ENCODE measurements around the gene PRDM12.

Gene PRDM12

GRCh38 chr9:130664251-130665028 lies at the start of gene PRDM12:
Gene PRDM12, plus strand, starts transcription at chr9:130664594. Its CDS starts 60 bp downstream, at chr9:130664654.
- DNase-seq: no peak

- no peak for DNase-seq
These were observed 47.9 kb upstream of the PRDM12 start for GRCh38 chr9:130616451-130616850.

DNA sequence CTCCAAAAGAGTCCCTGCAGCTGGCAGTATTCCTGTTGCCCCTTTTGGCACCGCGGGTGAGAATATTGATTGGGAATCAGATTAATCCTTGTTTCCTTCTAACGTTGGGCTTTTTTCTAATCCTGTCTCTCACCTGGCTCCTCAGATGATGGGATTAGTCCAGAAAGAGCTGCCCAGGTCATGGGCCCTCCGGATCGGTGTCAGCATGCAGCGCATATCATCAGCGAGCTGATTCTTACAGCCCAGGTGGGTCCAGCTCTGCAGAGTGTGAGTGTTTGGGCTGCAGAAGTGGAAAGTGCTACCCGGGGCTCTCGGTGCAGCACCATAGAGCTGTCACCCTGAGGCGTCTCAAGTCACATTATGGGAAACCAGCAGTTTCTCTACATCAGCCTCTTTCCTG lies 40.9 kb upstream of the PRDM12 start:
- DNase-seq: no peak

DNA sequence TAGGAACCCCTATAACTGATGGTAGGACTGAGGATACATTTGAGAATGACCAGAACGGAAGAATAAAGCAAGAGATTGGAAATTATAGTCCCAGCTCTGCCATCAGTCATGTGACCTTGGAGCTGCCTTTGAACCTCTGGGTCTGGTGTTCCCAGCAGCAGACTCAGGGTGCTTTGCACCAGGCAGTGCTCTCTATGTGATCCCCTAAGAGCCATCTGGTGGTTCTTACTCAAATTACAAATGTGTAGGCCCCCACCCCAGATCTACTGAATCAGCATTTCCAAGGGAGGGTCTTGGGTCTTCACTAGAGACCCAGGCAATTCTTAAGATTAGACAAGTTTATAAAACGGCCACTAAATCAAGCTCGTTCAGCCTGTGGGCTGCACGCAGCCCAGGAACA lies 40.2 kb upstream of the PRDM12 start:
- DNase-seq: no peak

DNA sequence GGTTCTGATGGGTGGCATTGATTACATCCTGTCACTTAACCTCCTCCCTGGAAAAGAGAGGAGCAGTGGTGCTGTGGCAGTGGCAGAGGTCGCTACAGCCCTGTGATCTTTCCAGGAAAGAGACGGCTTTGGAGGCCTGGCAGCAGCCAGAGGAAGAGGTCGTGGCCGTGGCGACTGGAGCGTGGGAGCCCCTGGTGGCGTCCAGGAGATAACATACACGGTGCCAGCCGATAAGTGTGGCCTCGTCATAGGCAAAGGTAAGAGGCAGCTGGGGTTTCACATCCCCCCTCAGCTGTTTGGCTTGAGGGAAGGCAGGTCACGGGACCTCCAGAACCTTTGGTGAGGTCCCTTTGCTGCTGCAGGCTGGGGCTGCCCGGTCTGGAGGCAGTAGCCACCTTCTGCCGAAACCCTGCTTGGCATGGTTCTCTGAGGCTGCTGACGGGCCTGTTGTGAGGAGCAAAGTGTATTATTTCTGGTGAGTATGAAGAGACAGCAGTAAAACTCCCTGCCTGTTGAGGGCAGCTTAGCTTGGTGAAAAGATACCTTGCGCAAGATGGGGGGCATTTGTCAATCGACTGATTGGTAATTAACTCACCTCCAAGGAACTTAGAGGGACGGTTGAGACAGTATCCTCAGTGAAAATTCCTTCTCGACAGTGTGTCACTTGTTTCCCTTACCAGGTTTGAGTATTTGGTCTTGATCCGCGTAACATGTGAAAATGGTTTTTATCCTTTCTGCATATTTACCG lies 38.0 kb upstream of the PRDM12 start:
- no peak for DNase-seq

DNA sequence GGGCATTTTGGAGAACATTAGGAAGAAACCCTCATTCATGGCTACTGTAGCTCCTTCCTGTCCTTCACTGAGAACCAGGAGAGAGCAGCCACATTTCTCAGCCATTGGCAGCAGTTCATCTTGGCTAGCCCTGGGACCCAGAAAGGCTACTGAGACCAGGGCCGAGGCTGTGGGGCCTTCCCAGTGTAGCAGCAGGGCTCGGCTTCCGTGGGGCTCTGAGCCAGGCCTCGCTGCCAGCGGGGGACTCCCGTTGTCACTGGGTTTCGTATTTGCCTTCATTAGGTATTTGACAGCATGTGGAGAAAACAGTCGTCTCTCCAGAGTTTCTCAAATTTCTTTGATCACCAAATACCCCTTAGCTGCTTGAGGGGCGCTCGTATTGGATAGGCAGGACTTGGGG lies 37.3 kb upstream of the PRDM12 start:
- no peak for DNase-seq

GRCh38 chr9:130627896-130628792 lies 36.2 kb upstream of the PRDM12 start:
- DNase-seq: no peak

- no peak for DNase-seq
These were observed 34.8 kb upstream of the PRDM12 start for GRCh38 chr9:130629443-130630070.

- no peak for DNase-seq
These were observed 34.3 kb upstream of the PRDM12 start for GRCh38 chr9:130630071-130630450.

DNA sequence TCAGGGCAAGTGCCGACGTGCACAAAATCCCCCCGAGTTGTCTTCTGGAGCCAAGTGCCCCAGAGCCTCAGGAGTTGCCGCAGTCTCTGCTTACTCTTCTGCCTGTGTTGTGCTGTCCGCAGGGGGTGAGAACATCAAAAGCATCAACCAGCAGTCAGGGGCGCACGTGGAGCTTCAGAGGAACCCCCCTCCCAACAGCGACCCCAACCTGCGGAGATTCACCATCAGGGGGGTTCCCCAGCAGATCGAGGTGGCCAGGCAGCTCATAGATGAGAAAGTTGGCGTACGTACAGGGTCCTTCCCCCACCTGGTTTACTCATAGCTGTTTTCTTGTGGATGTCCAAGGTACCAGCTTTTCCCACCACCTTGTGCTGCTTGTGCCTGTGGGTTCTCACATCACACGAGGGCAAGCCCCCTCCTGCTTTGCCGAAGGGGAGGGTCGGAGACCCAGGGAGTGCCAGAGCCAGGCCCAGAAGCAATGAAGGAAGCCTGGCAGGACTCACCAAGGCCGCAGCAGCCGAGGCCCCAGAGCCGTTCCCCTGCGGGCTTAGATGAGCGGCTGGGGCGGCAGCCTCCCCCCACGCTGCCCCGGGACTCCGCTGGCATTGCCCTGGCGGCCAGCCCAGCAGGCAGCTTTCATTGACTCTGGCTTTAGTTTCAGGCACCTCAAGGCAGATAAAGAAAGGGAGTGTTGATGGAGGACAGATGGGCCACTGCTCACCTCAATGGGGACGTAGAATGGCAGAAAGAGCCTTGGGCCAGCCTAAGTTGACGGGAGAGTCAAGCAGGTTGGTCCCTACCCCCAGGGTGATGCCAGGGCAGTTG lies 33.7 kb upstream of the PRDM12 start:
- no peak for DNase-seq

- no peak for DNase-seq
These were observed 32.9 kb upstream of the PRDM12 start for GRCh38 chr9:130631331-130632080.

GRCh38 chr9:130632081-130632710 lies 32.2 kb upstream of the PRDM12 start:
- no peak for DNase-seq

DNA sequence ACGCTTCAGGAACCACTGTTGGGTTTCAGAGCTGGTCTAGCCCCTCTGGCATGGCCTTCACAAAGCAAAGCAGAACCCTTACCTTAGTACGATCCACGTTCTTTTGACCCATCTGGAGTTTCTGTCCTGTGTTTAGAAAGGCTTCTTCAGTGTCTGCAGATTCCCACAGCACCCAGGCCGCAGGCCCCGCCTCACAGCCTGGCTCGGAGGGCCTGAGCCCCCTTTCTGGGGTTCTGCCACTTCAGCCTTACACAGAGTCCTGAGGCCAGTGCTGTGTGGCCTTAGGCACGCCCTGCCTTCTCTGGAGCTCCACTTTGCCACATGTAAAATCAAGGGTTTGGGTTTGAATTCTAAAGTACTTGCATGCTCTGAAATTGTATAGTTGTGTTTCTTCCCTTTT lies 31.6 kb upstream of the PRDM12 start:
- DNase-seq: no peak

DNA sequence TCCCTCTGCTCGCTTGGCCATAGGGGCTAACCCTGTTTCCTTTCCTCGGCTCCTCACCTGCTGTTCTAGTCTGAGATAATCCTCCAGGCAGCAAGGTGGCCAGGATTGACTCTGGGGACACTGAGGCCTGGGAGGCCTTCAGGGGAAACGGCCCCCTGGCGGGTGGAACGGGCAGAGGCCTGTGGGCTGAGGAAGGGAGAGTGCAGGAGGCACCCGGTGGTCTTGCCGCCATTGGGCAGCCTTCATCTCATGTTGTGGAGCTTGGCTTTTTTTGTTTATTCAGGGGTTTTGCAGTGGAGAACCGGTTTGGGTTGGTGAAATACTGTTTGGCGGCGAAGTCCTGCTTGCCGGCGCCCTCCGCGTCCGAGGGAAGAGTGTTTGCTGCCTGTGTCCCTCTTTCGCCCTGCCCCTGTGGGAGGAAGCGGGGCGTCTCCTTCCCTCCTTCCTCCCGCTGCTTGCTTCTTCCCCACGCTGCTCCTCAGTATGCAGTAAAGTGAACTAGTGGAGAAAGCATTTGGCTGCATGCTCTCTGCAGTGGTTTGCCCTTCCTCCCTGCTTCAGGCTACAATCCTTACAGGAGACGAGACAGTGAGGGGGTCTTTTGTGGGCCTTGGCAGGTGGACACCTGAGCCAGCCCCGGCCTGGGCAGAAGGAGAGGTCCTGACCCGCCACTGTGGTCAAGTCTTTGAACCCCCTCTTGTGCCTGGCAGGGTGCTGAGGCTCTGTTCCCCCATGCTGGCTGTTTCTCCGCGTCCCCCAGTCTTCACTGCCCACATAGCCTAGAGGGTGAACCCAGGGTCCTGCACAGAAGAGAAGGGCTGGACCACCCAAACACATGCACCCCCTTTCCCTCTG lies 30.8 kb upstream of the PRDM12 start:
- DNase-seq: no peak

DNA sequence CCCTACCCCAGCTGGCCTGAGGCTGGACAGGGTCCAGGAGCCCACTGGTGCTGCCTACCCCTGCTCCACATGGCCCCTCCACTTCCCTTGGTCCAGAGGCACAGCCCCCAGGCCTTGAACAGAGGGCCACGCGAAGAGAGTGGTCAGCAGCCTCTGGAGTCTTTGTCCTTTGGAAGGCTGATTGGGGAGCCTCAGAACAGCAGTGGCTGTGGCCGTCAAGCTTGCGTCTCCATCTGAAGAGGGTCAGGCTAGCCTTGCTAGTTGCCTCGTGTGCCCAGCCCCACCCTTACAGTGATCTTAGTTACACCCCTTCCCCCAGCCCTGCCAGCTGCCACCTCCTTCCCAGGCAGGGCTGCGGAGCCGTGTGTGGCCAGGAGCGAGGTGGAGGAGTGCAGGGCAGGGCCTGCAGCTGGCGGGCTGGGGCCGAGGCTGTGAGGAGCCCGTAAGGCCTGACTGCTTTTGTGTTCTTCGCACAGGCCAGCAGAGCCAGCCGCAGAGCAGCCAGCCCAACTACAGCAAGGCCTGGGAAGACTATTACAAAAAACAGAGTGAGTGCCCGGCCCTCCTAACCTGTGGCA lies 30.1 kb upstream of the PRDM12 start:
- DNase-seq: no peak

- DNase-seq: no peak
These were observed 29.6 kb upstream of the PRDM12 start for GRCh38 chr9:130634801-130635200.

GRCh38 chr9:130635306-130635705 lies 29.1 kb upstream of the PRDM12 start:
- no peak for DNase-seq

DNA sequence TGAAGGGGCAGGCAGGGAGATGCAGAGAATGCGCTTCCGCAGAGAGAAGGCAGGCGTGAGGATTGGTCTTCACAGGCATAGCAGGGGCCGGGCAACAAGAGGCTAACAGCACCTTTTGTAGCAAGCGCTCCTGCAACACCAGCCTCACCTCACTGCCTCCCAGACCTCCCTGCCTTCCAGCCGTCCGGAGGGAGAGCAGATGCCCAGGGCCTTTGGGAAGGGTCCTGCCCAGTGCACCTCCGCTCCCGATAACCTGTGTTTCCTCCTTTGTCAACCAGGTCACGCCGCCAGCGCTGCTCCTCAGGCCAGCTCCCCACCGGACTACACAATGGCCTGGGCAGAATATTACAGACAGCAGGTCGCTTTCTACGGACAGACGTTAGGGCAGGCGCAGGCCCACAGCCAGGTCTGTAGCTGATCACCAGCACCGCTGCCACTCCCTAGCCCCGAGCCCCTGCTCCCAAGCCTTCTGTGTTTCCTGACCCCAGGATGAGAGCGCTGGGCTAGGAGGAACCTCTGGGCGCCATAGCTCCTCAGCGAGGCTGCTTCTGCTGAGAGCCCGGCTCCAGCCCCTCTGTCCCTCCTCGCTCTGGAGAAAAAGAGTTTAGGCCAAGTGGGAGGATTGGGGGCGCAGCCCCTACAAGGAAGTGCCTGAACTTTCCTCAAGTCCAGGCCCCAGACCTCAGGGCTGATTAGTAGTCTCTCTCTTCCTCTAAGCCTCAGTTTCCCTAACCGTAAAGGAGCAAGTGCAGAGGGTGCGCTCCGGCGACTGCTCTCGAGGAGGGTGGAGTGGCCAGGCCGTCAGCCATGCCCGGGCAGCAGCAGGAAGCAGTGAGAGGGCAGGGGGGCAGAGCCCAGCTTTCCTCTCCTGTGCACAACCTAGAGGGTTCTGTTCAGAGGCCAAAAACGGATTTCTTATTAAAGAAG lies 28.4 kb upstream of the PRDM12 start:
- no peak for DNase-seq
